ENCODE results near the gene VDR.
A peak's percentile ranks its signal among the peaks of the same experiment; 100 is the strongest.

The VDR gene

DNA sequence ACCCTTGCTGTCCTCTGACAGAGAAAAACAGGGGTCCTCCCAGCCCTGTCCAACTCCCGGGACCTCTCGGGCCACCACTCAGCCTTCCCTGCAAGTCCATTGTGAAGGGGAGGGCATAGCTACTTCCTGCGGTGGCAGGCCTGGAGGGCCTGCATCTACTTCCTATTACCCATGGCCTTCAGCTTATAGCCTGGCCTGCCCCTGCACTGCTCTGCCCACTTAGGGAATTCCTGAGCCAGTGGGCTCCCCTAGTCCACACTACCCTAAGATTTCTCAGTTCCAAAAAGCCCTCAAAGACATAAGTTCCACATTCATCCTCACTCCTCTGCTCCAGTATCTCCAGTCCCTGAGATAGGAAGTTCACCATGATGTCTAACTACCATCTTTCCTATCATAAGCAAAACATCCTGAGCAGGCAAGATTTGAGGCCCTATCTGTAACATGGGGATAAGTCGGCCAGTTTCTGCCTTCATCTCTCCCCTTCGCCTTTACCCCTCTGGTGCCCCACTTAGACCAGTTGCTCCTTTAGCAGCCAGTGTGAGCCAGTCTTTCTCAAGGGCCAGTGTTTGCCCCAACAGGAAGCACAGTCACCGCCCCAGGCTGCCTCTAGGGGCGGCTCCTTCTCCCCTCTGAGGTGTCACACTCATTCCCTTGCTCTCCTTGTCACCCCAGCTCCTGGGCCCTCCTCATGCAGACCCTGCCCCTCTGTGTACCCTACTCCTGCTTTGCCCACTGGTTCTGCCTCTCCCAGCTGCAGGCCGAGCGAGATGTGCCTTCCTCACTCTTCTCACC lies 96.0 kb downstream of the VDR start:
- no peak for DNase-seq

DNA sequence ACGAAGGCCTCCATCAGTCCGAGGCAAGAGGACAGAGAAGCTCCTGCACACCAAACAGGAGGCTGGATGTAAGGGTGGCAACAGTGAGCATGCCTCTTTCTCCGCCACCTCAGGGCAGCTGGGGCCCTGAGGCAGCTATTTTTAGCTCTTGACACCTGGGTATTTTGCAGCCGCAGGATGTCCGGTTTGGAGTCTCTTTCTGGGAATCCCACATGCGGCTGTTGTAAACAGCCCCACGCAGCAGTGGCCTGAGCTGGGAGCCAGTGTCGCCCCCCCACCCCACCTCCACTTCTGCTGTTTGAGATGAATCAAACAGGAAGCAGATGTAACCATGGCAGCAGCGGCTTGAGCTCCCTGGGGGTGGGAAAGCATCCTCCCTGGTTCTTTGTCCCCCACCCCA lies 96.7 kb downstream of the VDR start:
- peak in 1 of 2 experiments; percentile 47 for DNase-seq

DNA sequence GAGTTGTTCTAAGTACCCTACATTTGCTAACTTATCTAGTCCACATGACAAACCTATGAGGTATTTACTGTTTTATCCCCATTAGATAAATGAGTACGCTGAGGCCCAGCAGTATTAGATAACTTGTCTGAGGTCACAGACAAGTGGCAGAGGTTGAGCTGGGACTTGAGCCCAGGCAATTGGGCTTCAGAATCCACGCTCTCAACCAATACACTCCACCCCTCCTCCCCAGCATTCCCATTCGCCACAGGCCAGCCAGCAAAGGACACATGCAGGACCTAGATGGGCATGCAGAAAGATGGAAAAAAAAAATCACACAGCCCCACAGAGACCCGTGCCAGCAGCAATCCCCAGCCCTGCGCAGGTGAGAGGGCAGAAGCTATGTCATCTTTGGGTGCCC lies 97.5 kb downstream of the VDR start:
- no peak for DNase-seq

- no peak for DNase-seq
Observed at GRCh38 chr12:47805417-47805816, 99.4 kb downstream of the VDR start.

DNA sequence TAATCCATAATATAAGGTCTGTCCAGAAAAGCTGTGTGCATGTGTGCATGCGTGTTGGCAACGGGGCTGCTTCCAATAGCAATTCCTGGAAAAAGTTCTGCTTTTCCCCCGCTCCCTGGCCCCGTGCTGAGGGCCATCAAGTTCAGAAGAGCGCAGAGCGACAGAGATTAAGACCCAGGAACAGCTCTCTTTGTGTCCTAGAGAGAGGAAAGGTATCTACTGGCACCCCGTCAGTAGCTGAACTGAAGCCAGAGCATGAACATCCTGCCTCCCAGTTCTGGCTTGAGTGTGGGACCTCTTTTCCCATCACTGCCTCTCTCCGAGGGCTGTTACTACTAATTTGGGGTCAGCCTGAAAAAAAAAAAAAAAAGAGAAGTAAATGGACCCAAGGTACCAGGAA lies 100.6 kb downstream of the VDR start:
- DNase-seq = no peak

DNA sequence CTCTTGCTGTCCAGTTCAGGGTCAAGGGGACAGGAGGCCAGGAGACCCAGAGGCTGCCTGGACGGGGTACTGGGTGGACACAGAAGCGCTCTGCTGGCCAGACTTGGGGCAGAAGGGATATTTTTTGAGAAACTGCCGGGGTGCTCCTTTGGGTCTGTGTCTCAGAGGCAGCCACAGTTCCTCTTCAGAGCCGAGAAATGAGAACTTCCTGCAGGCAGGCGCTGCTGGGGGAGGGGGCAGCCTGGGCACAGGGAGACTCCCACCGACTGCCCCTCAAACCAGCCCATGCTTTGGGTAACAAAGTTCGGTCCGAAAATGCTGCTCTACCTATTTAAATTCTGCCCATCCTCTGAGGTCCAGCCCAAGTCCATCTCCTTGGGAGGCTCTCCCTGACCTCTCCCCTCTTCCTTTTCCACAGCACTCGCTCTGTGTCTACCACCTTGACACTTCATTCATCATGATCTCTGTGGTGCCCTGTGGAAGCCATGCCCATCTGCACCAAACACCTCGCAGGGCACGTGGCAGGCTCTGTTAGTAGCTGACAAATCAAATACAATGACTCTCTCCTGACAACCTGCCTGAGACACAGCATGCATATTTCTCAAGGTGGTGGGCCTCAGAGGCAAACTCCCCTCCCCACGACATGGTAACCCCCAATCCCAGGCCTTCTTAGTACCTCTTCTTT lies 101.5 kb downstream of the VDR start:
- no peak for DNase-seq

GRCh38 chr12:47802312-47802711 lies 102.5 kb downstream of the VDR start:
- no peak for DNase-seq

GRCh38 chr12:47801904-47802246 lies 102.9 kb downstream of the VDR start:
- no peak for DNase-seq

GRCh38 chr12:47801170-47801903 lies 103.5 kb downstream of the VDR start:
- DNase-seq = no peak

- DNase-seq = no peak
Observed at GRCh38 chr12:47800582-47800981, 104.2 kb downstream of the VDR start.

DNA sequence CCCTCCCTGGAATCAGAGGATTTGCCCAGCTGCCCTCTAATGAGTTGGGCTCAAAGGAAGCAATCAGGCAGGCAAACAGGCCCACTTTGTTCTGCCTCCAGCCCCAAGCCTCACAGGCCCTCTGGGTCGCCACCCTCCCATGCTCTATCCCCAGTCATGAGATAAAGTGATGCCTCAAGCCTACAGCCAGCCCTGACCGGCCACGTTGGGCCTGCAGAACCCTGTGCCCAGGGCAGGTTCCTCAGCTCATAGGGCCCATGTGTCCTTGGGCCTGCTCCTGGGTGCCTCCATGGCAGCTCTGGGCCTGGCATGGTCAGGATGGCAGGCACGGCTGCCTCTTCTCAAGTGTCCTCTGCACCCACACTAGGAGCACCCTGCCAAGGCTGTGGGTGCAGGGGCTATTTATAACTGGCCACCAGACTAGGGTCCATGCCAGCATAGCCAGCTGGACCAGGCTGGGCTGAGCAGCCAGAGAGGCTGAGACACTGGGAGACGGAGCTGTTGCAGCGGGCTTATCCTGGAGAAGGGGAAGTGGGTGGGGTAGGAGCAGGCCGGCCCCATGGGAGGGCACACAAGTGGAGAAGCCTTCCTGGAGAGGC lies 105.3 kb downstream of the VDR start:
- no peak for DNase-seq

DNA sequence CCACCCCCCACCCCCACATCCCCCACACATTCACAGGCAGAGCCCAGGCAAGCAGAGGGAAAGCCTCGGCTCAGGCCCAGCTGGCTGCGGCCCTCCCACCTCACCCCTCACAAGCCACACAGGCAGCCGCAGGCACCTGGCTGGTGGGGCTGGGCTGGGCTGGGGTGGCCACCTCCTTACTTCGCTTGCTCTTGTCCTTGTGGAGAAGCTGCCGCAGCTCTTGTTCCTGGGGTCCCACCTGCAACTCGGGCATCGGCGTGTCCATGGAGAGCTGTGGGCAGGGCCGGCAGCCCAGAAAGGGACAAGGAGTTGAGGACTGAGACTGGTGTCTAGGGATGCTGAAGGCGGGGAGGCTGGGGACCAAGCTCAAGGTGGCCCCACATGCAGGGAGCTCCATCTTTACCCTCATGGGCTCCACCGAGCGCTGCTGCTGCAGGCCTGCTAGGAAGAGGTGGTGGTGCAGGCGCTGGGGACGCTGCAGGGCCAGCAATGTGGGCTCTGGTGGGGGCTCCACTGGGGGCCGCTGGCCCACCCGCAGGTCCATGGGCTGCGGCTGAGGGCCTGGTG lies 106.3 kb downstream of the VDR start:
- no peak for DNase-seq

DNA sequence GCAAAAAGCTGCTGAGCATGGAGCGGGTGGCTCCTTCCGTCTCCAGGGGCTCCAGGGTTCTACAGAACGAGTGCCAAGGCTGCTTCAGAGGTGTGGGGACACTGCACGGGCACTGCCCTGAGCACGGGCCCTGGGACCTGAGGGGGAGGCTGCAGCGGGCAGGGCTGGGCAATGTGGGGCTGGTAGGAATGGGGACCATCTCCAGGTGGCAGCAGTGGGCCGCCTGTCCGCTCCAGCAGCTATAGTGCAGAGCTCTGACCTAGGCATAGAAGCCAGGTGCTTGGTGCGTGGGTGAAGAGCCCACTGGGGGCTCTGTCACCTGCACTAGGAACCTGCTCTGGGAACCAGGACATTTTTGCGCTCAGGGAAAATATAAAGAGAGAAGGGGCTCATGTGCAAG lies 107.4 kb downstream of the VDR start:
- DNase-seq = peak in 1 of 2 experiments; percentile 68

DNA sequence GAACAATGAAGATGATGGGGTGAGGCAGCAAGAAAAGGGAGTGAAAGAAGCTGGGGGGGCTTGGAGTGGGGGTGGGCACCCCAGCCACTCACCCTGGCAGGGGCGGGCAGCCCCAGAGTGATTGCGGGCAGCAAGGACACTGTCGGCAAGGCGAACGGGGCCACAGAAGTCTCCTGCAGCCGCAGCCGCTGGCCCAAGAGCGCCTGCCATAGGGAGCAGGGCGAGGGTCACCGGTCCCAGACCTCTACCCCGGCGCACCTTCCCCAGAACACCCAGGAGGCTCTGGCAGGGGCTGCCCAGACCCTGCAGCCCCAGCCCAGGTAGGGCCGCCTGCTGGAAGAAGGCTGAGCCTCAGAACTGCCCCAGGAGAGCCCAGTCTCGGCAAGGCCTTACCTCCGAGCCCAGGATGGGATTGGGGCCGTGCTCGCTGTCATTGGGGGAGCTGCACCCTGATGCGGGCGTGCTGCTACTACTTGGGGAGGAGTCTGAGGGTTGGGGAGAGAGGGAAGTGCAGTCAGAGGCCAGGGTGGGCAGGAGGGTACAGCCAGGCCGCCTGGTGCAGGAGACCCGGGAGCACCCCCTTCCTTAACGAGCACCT lies 108.9 kb downstream of the VDR start:
- DNase-seq = no peak

GRCh38 chr12:47795121-47795813 lies 109.5 kb downstream of the VDR start:
- no peak for DNase-seq

GRCh38 chr12:47794679-47795078 lies 110.1 kb downstream of the VDR start:
- DNase-seq = no peak

DNA sequence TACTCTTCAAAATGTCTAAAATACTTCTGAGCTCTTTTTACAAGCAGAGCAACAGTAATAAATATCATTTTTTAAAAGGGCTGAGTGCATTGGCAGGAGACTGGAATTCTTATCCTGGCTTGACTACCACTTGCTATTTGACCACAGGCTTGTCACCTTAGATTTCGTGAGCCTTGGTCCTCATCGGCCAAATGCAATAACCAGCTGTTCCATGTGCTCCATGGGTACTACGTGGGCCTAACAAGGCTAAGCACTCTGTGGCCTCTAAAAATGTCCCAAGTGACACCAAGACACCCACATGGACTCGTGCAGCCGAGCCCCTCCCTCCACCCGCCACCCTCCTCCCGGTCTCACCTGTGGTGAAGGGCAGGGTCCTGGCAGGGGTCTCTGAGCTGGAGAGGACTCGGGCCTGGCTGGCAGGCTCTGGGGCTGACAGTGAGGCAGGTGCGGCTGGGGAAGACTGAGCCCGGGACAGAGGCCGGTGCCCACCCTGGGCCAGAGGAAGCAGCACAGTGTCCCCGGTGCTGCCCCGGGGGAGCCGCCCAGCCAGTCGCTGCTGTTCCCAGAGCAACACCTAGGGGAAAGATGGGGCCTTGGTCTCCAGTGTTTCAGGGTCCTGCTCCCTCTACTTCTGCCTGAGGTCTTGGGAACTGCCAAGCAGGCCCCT lies 111.6 kb downstream of the VDR start:
- DNase-seq = no peak

GRCh38 chr12:47791874-47792273 lies 112.9 kb downstream of the VDR start:
- no peak for DNase-seq

Data from NCI-H526 (cell line).